Chondrocyte (in vitro differentiated cells): ENCODE measurements around the gene ATP1A1. TPM values are rescaled to one million over a fixed set of nuclear protein-coding genes. Genes with fewer than 3 reads are reported as not detected.
A peak's percentile ranks its signal among the peaks of the same experiment; 100 is the strongest.

Source experiments
- DNase-seq: peaks from one replicate; pipeline ENCODE4 v3.0.0; 2021; ENCODE audit warnings: mixed read lengths, low spot score
- H3K27ac Mint-ChIP-seq: one replicate; pipeline ENCODE4 v1.8.0; 2021; ENCODE audit warnings: mild to moderate bottlenecking, moderate library complexity, mixed read lengths; ENCODE audit not compliant: unreplicated experiment
- H3K27me3 Mint-ChIP-seq: 2 replicates; pipeline ENCODE4 v1.8.0; 2021; ENCODE audit warnings: low read depth, mixed read lengths
- H3K36me3 Mint-ChIP-seq: 2 replicates; pipeline ENCODE4 v1.8.0; 2021; ENCODE audit warnings: low read depth, mixed read lengths
- H3K4me1 Mint-ChIP-seq: 2 replicates; pipeline ENCODE4 v1.8.0; 2021; ENCODE audit warnings: low read depth, mild to moderate bottlenecking, mixed read lengths
- H3K4me3 Mint-ChIP-seq: one replicate; pipeline ENCODE4 v1.8.0; 2021; ENCODE audit warnings: mild to moderate bottlenecking, moderate library complexity, mixed read lengths; ENCODE audit not compliant: unreplicated experiment
- H3K9me3 Mint-ChIP-seq: 2 replicates; pipeline ENCODE4 v1.8.0; 2021; ENCODE audit warnings: low read depth, mixed read lengths
- total RNA-seq: library from RNA; stranded (reverse); gene quantifications from 3 replicates; pipeline ENCODE4 v1.2.1, GENCODE V29; 2021
- TF ChIP-seq, protein P1 (sequence below): fragments of 200-600 bp; sonication (generic); IDR thresholded peaks from 2 replicates; pipeline ENCODE4 v1.5.0; 2021; ENCODE audit warnings: antibody characterized with exemption, mild to moderate bottlenecking, moderate library complexity

The ATP1A1 gene
- total RNA-seq, 1 donor from 2014 or later, result 188 TPM

DNA sequence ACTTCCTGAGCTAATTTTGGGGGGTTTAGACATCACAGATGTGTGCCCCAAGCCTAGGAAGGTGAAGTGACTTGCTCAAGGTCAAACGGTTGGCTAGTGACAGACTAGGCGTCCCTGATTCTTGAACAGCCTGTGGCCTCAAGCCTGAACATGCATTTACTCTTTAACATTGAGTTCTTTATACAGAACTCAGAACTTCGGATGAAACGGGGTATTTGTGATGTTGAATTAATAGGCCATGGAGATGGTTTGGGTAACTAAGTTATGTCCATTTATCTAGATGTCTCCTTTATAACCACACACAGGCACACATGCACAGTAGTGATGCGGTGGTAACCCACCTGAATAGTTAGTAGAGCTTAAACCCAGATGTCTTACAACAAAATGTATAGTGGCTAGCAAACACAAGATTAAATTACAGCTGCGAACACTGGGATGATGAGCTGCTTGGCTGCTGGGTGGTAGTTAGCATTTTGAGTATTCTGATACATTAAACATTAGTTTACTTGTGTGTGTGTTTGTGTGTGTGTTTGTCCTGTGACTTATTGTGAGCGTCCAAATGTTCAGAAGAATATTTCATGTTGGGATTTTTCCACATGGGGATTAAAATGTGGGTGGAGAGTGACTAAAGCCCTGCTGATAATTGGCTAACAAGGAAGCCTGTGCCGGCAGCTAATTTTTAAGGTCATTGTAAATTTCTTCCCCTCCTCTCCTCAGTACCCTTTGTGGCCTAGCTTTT, 2.3 kb downstream of the ATP1A1 start:
- no peaks in the 10 kb centered on the region for H3K9me3 Mint-ChIP-seq
- no peaks in the 10 kb centered on the region for H3K27me3 Mint-ChIP-seq
- TF ChIP-seq, protein P1, sequence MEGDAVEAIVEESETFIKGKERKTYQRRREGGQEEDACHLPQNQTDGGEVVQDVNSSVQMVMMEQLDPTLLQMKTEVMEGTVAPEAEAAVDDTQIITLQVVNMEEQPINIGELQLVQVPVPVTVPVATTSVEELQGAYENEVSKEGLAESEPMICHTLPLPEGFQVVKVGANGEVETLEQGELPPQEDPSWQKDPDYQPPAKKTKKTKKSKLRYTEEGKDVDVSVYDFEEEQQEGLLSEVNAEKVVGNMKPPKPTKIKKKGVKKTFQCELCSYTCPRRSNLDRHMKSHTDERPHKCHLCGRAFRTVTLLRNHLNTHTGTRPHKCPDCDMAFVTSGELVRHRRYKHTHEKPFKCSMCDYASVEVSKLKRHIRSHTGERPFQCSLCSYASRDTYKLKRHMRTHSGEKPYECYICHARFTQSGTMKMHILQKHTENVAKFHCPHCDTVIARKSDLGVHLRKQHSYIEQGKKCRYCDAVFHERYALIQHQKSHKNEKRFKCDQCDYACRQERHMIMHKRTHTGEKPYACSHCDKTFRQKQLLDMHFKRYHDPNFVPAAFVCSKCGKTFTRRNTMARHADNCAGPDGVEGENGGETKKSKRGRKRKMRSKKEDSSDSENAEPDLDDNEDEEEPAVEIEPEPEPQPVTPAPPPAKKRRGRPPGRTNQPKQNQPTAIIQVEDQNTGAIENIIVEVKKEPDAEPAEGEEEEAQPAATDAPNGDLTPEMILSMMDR, result no peak
- H3K36me3 Mint-ChIP-seq, result no peaks in the 10 kb centered on the region
- peak overlapping the region; percentile 98 for H3K27ac Mint-ChIP-seq
- H3K4me1 Mint-ChIP-seq, result peaks cover 67% of the 10 kb centered on the region
- peak overlapping the region; percentile 92 for H3K4me3 Mint-ChIP-seq
- no peak for DNase-seq

DNA sequence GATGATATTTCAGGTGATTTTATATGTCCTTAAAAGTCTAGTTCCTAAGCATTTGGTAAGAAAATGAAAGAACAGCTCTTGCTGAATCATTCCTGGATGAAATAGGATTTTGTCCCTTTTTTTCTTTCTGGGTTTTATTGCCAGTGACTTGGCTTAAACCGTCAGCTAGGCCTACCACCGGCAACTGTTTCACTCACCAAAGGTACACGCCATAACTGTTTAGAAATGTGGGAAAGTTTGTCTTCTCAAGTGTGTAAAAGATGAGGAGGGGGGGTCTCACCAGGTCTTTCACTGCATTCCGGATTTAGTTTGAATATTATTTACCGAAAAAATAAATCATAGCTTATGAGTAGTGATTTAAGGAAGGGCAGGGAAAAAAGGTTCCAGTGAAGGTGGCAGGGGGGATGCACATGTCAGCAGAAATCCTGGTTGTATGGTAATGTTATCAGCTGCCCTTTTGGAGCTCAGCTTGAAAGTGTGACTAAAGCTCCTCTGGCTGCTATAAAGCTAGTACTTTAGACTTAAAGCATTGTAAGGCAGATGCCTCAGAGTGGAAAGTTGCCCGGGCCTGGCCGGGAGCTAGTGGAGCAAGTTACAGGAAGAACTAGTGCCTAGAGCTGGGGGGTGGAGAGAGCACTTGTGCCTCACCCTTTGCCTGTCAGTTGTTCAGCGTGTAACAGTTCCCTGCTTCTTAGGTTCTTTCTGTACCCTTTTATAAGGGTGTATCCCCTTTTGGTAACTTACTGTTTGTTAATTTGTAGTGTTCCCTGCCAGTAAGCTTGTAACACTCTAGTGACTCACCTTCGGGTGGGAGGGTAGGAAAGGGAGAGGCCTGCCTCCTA, 3.1 kb downstream of the ATP1A1 start:
- H3K4me3 Mint-ChIP-seq, result peak overlapping the region; percentile 92
- H3K27ac Mint-ChIP-seq, result peak overlapping the region; percentile 98
- peaks cover 75% of the 10 kb centered on the region for H3K4me1 Mint-ChIP-seq
- no peaks in the 10 kb centered on the region for H3K27me3 Mint-ChIP-seq
- TF ChIP-seq, protein P1, result no peak
- DNase-seq, result peak; percentile 65
- no peaks in the 10 kb centered on the region for H3K9me3 Mint-ChIP-seq
- no peaks in the 10 kb centered on the region for H3K36me3 Mint-ChIP-seq

DNA sequence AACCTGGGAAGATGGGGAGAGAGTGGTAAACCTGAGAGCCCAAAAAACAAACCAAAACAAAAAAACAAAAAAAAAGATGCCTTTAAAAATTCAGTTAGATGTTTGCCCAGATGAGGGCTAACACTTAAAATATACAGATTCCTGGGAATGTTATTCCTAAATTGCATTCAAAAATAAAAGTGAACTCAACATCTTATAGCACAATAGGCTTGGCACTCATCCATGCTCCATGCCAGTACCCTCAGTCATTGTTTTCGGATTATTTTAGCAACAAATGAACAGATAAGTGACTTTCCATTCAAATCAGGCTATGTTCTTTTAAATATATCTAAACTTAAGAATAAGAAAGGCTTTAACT, 3.7 kb downstream of the ATP1A1 start:
- H3K4me1 Mint-ChIP-seq, result peaks cover 80% of the 10 kb centered on the region
- TF ChIP-seq, protein P1, result no peak
- no peak for DNase-seq
- H3K36me3 Mint-ChIP-seq, result no peaks in the 10 kb centered on the region
- H3K27ac Mint-ChIP-seq, result peak overlapping the region; percentile 98
- peak overlapping the region; percentile 92 for H3K4me3 Mint-ChIP-seq
- H3K9me3 Mint-ChIP-seq, result no peaks in the 10 kb centered on the region
- no peaks in the 10 kb centered on the region for H3K27me3 Mint-ChIP-seq

DNA sequence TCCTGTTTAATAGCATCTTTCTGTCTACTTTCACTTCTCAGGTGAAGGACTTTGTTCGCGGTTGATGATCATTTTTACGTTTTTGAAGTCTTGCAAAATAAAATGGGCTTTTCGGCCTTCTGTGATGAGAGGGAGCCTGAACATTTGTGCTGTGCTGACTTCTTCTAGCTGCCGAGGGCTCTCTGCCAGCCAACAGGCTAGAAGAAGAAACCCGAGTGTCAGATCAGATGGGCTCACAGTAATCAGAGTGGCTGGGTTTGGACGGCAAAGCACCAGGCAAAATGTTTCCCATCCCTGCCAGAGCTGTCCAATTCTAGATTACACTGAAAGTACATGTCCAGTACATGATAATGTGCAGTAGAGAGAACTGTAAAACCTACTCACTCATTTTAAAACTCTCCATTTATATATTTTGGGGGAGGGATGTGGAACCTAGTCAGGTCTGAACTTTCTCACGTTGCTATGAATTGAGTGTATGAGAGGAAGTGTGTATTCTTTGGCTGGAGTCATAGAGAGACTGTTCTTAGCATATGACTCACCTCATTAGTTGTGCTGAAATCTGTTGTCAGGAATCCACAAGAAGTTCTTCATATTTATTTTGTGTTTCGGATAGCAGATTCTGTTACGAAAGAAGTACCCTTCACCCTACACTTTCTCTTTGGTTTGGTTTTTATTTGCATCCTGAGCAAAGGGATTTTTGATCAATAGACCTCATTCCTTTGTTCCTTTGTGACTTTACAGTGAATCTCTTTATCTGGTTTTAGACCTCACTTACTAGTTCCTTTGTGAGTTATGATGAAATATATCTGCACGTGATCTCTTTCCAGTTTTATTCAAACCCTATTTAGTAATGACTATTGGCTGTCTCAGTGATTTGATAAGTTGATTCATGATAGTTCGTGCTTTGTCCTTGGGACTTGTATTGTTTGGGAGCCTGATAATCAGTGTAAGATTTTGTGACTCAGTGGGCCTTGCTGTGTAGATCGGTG, 4.8 kb downstream of the ATP1A1 start:
- Mint-ChIP-seq H3K4me3 (peak overlapping the region; percentile 66), H3K4me1 (peaks cover 84% of the 10 kb centered on the region), H3K27ac (peak overlapping the region; percentile 98), H3K27me3 (no peaks in the 10 kb centered on the region), H3K36me3 (no peaks in the 10 kb centered on the region), H3K9me3 (no peaks in the 10 kb centered on the region)
- DNase-seq, result no peak
- TF ChIP-seq, protein P1, result no peak
